Neural cell (in vitro differentiated cells): ENCODE data around the gene PKNOX2. TPM values are rescaled to one million over a fixed set of nuclear protein-coding genes. Genes with fewer than 3 reads are reported as not detected.

ENCODE experiments used
- H2AFZ ChIP-seq: fragments of 200-600, 300-800 bp; sonication (generic), shearing (Covaris generic); 2 replicates; pipeline ENCODE4 v1.6.0; 2014; ENCODE audit warnings: low read depth, mild to moderate bottlenecking, antibody characterized with exemption, low read length, moderate library complexity
- H3F3A ChIP-seq: fragments of 200-600 bp; shearing (Covaris generic); 2 replicates; pipeline ENCODE4 v1.6.1; 2016; ENCODE audit warnings: mild to moderate bottlenecking, moderate library complexity, mixed read lengths, antibody characterized with exemption, low read length; ENCODE audit not compliant: insufficient read depth, poor library complexity, severe bottlenecking
- H3K27ac ChIP-seq: fragments of 200-600, 300-800 bp; sonication (generic), shearing (Covaris generic); 2 replicates; pipeline ENCODE4 v1.5.1; 2014; ENCODE audit warnings: mild to moderate bottlenecking, low read length, moderate library complexity
- H3K27me3 ChIP-seq: fragments of 300-800, 200-600 bp; sonication (generic), shearing (Covaris generic); 2 replicates; pipeline ENCODE4 v1.6.0; 2014; ENCODE audit warnings: mild to moderate bottlenecking, low read depth, low read length, moderate library complexity; ENCODE audit not compliant: insufficient read depth
- H3K36me3 ChIP-seq: fragments of 300-800, 200-600 bp; sonication (generic), shearing (Covaris generic); 2 replicates; pipeline ENCODE4 v1.5.1; 2014; ENCODE audit warnings: mild to moderate bottlenecking, antibody characterized with exemption, low read length, moderate library complexity; ENCODE audit not compliant: insufficient read depth
- H3K4me2 ChIP-seq: fragments of 300-800, 200-600 bp; sonication (generic), shearing (Covaris generic); 2 replicates; pipeline ENCODE4 v1.6.0; 2014; ENCODE audit warnings: mild to moderate bottlenecking, low read length
- H3K4me3 ChIP-seq: fragments of 300-800, 200-600 bp; sonication (generic), shearing (Covaris generic); 2 replicates; pipeline ENCODE4 v1.5.1; 2014; ENCODE audit warnings: mild to moderate bottlenecking, low read length, moderate library complexity
- H3K79me2 ChIP-seq: fragments of 200-600 bp; shearing (Covaris generic); replicated peaks from 2 replicates; pipeline ENCODE4 v1.6.0; 2014; ENCODE audit warnings: mild to moderate bottlenecking, low read length, moderate library complexity; ENCODE audit not compliant: insufficient read depth
- H3K9ac ChIP-seq: fragments of 300-800, 200-600 bp; sonication (generic), shearing (Covaris generic); 2 replicates; pipeline ENCODE4 v1.6.1; 2016; ENCODE audit warnings: mild to moderate bottlenecking, low read length, mixed read lengths
- H3K9me2 ChIP-seq: fragments of 200-600 bp; shearing (Covaris generic); 2 replicates; pipeline ENCODE4 v1.6.1; 2016; ENCODE audit warnings: mild to moderate bottlenecking, low read length, mixed read lengths; ENCODE audit not compliant: insufficient read depth
- H3K9me3 ChIP-seq: fragments of 200-600, 300-800 bp; sonication (generic), shearing (Covaris generic); 2 replicates; pipeline ENCODE4 v1.6.1; 2016; ENCODE audit warnings: mild to moderate bottlenecking, mixed run types, low read length, moderate library complexity, mixed read lengths
- H4K20me1 ChIP-seq: fragments of 200-600 bp; shearing (Covaris generic); 2 replicates; pipeline ENCODE4 v1.6.1; 2016; ENCODE audit warnings: mild to moderate bottlenecking, mixed run types; ENCODE audit not compliant: insufficient read depth
- EP300 ChIP-seq: fragments of 450-650 bp; conservative IDR thresholded peaks from 2 replicates; pipeline ENCODE4 v1.6.1; 2014; ENCODE audit warnings: antibody characterized with exemption, mild to moderate bottlenecking, moderate library complexity; ENCODE audit not compliant: poor library complexity, severe bottlenecking
- EZH2 ChIP-seq: fragments of 200-600, 300-800 bp; shearing (Covaris generic), sonication (generic); IDR thresholded peaks from 2 replicates; pipeline ENCODE4 v1.6.1; 2014; ENCODE audit warnings: antibody characterized with exemption, low read length, borderline replicate concordance, mild to moderate bottlenecking; ENCODE audit not compliant: insufficient read depth, poor library complexity, severe bottlenecking
- MXI1 ChIP-seq: fragments of 450-650 bp; conservative IDR thresholded peaks from 2 replicates; pipeline ENCODE4 v1.6.1; 2014; ENCODE audit warnings: antibody characterized with exemption, mild to moderate bottlenecking; ENCODE audit not compliant: poor library complexity, severe bottlenecking
- POLR2AphosphoS5 ChIP-seq: IDR thresholded peaks from 2 replicates; pipeline ENCODE4 v1.6.1; 2012
- RAD21 ChIP-seq: fragments of 450-650 bp; conservative IDR thresholded peaks from 2 replicates; pipeline ENCODE4 v1.6.1; 2014; ENCODE audit warnings: antibody characterized with exemption, mild to moderate bottlenecking, moderate library complexity
- SMC3 ChIP-seq: fragments of 450-650 bp; conservative IDR thresholded peaks from 2 replicates; pipeline ENCODE4 v1.6.1; 2014; ENCODE audit warnings: antibody characterized with exemption, mild to moderate bottlenecking, moderate library complexity; ENCODE audit not compliant: poor library complexity
- TAF1 ChIP-seq: IDR thresholded peaks from 2 replicates; pipeline ENCODE4 v1.6.1; 2012; ENCODE audit warnings: low read depth
- polyA plus RNA-seq: library from polyadenylated mRNA; depleted of rRNA; stranded (reverse); fragments of >200 nt; gene quantifications from 2 replicates; pipeline ENCODE4 v1.2.3, GENCODE V29; 2014
- TF ChIP-seq, protein P1 (sequence below): fragments of 450-650 bp; IDR thresholded peaks from 2 replicates; pipeline ENCODE4 v1.5.1; 2014; ENCODE audit warnings: antibody characterized with exemption, mild to moderate bottlenecking, moderate library complexity; ENCODE audit not compliant: poor library complexity, severe bottlenecking
- TF ChIP-seq, protein P2 (sequence below): IDR thresholded peaks from 2 replicates; pipeline ENCODE4 v1.6.1; 2012; ENCODE audit warnings: borderline replicate concordance

The PKNOX2 gene
- polyA plus RNA-seq, 1 donor from 2014 or later: 0.99 TPM

DNA sequence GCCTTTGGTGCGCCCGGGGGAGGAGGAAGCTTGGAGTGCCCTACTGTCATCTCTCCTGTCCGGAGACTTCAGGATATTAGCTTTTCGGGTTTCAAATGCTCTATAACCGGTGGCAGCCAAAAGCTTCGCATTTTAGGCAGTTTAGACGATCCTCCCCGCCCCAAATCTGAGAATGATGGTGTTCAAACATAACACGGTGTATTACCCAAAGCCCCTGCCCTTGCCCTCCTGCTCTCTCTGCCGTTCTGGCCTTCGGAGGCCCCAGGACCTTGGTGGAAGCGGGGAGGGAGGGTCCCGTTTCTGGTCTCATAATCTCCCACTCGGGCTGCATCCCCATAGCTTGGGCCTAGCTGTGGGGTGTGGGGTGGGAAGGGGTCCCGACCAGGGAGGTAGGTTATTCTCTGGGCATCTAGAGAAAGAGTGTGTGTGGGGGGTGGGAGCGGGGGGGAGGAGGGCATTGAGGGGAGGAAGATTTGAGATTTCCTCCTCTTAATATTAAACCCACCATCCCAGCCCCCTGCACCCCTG, 2.3 kb downstream of the PKNOX2 start:
- Histone ChIP-seq H3K4me3 (peak overlapping the region; percentile 97), H3K9me3 (no peaks in the 10 kb centered on the region), H3K27me3 (no peaks in the 10 kb centered on the region), H2AFZ (no peak overlapping the region), H3K36me3 (no peaks in the 10 kb centered on the region), H4K20me1 (no peaks in the 10 kb centered on the region), H3K79me2 (peaks cover 46% of the 10 kb centered on the region), H3K9me2 (no peaks in the 10 kb centered on the region), H3F3A (peaks cover 13% of the 10 kb centered on the region), H3K27ac (peak overlapping the region; percentile 92), H3K9ac (peak overlapping the region; percentile 95), H3K4me2 (peak overlapping the region; percentile 95)
- TF ChIP-seq MXI1 (no peak), SMC3 (no peak), EP300 (no peak), POLR2AphosphoS5 (no peak), RAD21 (no peak), EZH2 (no peak), TAF1 (no peak)
- TF ChIP-seq, protein P1, sequence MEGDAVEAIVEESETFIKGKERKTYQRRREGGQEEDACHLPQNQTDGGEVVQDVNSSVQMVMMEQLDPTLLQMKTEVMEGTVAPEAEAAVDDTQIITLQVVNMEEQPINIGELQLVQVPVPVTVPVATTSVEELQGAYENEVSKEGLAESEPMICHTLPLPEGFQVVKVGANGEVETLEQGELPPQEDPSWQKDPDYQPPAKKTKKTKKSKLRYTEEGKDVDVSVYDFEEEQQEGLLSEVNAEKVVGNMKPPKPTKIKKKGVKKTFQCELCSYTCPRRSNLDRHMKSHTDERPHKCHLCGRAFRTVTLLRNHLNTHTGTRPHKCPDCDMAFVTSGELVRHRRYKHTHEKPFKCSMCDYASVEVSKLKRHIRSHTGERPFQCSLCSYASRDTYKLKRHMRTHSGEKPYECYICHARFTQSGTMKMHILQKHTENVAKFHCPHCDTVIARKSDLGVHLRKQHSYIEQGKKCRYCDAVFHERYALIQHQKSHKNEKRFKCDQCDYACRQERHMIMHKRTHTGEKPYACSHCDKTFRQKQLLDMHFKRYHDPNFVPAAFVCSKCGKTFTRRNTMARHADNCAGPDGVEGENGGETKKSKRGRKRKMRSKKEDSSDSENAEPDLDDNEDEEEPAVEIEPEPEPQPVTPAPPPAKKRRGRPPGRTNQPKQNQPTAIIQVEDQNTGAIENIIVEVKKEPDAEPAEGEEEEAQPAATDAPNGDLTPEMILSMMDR: no peak
- TF ChIP-seq, protein P2, sequence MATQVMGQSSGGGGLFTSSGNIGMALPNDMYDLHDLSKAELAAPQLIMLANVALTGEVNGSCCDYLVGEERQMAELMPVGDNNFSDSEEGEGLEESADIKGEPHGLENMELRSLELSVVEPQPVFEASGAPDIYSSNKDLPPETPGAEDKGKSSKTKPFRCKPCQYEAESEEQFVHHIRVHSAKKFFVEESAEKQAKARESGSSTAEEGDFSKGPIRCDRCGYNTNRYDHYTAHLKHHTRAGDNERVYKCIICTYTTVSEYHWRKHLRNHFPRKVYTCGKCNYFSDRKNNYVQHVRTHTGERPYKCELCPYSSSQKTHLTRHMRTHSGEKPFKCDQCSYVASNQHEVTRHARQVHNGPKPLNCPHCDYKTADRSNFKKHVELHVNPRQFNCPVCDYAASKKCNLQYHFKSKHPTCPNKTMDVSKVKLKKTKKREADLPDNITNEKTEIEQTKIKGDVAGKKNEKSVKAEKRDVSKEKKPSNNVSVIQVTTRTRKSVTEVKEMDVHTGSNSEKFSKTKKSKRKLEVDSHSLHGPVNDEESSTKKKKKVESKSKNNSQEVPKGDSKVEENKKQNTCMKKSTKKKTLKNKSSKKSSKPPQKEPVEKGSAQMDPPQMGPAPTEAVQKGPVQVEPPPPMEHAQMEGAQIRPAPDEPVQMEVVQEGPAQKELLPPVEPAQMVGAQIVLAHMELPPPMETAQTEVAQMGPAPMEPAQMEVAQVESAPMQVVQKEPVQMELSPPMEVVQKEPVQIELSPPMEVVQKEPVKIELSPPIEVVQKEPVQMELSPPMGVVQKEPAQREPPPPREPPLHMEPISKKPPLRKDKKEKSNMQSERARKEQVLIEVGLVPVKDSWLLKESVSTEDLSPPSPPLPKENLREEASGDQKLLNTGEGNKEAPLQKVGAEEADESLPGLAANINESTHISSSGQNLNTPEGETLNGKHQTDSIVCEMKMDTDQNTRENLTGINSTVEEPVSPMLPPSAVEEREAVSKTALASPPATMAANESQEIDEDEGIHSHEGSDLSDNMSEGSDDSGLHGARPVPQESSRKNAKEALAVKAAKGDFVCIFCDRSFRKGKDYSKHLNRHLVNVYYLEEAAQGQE: no peak

DNA sequence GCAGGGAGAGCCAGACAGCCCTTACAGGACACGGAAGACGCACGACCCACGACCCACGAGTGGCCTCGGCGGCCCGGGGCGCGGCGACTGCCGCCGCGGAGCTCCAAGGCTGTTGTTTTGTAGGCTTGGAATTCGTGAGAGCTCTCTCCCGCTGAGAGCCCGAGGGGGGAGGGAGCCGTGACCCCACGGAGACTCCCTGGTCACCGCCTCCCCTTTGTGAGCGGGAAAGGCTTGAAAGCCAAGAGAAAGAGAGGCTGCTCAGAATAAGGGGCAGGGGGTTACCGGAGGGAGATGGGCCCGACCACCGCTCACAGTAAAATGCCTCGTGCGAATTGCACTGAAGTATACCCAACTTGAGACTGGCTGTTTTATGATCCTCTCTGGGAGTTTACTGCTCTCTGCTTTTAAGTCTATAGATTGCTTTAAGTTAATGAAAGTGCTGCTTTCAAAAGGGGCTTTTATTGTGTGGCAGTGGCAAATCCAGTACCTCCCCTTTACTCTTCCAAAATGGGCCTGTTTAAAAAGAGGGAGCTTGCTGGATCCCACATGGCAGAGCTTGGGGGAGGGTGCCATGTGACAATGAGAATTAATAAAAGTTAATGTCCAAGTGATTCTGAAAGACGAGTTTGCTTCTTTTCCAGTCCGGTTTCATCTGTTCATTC, 2.9 kb downstream of the PKNOX2 start:
- H3K36me3 ChIP-seq: no peaks in the 10 kb centered on the region
- peak overlapping the region; percentile 95 for H3K9ac ChIP-seq
- no peaks in the 10 kb centered on the region for H3K9me3 ChIP-seq
- peak overlapping the region; percentile 37 for H3K27ac ChIP-seq
- TF ChIP-seq MXI1 (no peak), TAF1 (no peak), RAD21 (no peak), EZH2 (no peak), SMC3 (no peak), POLR2AphosphoS5 (no peak), EP300 (no peak)
- TF ChIP-seq, protein P2: no peak
- TF ChIP-seq, protein P1: no peak
- H3K27me3 ChIP-seq: no peaks in the 10 kb centered on the region
- no peaks in the 10 kb centered on the region for H3K9me2 ChIP-seq
- peak overlapping the region; percentile 97 for H3K4me3 ChIP-seq
- no peaks in the 10 kb centered on the region for H4K20me1 ChIP-seq
- H3K4me2 ChIP-seq: peak overlapping the region; percentile 71
- peaks cover 46% of the 10 kb centered on the region for H3K79me2 ChIP-seq
- H2AFZ ChIP-seq: peak overlapping the region; percentile 27
- peaks cover 13% of the 10 kb centered on the region for H3F3A ChIP-seq
